Inflammatory macrophage treated with lipopolysaccharide for 1 hour (primary cell): ENCODE data around the gene AGRN.
"Not testable (repeated sequence)": the region's sequence is repeated elsewhere in the genome, so short reads cannot be mapped to it uniquely, and the experiment has no call there.

Experiments used
- DNase-seq, 2 donors: peaks; one replicate each; pipeline ENCODE4 v3.0.0-alpha.2; 2020 to 2022

The AGRN gene

DNA sequence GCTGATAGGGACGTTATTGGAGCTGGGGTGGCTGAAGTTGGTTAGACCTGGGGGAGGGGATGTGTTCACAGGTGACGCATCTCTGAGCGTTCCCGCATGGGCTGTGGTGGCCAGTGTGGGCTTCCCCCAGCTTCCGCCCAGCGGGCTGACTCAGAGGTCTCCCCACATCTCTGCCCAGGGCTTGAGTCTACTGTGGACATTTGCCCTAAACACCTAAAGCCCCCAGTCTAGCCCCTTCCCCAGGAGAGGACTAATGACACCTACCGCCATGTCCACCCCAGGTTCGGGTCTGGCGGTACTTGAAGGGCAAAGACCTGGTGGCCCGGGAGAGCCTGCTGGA, 2.0 kb downstream of the AGRN start:
- peak in 1 of 2 donors; percentile 23 for DNase-seq

DNA sequence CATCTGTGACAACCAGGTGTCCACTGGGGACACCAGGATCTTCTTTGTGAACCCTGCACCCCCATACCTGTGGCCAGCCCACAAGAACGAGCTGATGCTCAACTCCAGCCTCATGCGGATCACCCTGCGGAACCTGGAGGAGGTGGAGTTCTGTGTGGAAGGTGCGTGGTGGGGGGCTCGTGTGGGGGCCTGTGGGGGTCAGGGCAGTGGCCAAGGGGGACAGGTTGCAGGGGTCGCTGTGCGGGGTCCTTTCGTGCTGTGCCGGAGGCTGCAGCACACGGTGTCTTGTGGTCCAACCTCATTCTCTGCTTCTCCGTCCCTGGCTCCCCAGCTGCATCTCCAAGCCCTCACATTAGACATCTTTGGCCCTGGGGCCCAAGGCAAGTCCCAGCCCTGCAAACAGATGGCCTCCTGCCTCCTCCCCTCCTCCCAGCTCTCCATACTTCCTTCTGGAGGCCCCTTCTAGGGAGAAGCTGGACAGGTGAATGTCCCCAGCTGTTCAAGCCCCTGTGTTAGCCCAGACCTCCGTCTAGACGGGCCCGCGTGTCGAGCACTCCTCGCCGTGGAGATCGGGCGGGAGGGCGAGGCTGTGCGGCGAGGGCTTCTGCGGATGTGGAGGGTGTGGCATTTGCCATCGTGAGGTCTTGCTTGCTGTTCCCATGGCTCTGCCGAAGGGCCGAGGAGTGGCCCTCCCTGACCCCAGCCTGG, 2.5 kb downstream of the AGRN start:
- DNase-seq: no peak

DNA sequence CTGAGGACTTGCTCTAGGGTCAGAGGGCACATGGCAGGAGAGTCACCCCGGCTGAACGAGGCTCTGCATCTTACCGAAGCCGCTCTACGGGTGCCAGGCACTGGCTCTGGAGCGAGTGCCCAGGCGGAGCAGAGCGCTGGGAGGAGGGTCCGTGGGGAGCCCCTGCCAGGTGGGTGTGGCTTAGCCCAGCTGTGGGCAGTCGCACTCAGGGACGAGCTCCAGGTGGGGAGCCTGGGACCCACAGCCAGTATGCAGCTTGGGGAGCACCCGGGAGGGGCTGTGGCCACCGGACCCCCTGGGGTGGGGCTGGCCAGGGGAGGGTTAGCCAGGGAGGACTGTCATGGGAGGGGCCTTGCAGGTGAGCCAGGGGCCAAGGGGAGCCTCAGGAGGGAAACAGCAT, 3.8 kb downstream of the AGRN start:
- DNase-seq: no peak

DNA sequence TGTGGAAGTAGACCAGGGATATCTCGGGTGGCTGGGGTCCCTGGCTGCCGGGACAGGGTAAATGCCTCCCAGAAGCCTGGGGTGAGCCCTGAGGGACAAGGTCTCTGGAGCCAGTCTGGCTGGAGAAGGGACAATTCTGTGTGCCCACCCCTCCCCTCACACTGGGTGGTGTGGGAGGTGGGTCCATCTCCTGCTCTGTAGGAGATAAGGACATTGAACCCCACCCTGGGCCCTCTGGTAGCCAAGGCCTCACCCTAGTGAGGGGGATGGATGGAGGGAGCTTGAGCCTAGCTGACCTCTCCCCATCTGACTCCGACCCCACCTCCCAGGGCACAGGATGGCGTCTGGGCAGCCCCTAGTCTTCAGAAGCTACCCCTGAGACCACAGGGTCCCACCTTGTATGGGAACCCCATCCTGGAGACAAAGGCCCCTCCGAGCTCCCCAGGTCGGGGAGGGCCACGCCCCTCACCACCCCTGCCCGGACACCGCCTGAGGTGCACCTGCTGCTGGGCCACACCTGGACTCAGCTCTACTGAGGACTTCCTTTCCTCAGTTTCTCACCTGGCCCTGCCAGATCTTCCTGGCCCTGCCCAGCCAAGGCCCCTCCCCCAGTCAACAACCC, 4.3 kb downstream of the AGRN start:
- DNase-seq: no peak

DNA sequence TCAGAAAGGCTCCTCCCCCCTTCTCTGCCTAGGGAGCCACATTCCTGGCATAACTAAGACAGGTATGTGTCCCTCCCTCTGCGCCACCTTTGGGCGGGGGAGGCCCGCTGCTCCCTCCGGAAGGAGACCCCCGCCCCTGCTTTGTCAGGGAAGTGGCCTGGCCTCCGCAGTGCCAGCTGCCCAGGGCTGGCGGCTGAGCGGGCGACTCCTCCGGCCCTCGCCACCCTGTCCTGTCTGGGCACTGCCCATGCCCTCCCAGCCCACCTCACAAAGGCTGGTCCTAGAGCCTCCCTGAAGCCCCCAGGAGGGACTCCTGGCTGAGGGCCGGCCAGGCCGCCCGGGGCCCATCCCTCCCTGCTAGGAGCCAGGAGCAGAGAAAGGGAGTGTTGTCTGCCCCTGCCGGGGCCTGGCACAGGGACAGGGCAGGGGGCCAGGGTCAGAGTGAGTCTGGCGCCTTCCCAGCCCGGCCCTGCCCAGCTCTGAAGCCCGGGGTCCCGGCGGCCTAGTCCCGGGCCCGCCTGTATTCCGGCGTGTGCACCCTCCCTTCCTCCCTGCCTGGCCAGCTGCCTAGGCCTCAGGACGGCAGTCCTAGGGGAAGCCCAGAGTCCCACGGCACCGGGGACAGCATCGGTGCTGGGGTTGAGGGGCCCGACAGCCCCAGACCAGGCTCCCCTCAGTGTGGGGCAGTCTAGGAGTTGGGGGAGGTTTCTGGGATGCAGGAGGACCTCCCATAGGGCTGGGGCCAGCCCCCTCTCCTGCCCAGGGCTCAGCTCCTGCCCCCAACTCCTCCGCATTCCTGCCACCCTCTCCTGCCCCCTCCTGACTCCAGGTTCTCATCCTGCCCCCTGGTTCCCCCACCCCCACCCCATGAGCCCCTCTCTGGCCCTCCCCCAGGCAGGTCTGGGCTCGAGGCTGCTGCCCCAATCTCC, 5.1 kb downstream of the AGRN start:
- DNase-seq: no peak

DNA sequence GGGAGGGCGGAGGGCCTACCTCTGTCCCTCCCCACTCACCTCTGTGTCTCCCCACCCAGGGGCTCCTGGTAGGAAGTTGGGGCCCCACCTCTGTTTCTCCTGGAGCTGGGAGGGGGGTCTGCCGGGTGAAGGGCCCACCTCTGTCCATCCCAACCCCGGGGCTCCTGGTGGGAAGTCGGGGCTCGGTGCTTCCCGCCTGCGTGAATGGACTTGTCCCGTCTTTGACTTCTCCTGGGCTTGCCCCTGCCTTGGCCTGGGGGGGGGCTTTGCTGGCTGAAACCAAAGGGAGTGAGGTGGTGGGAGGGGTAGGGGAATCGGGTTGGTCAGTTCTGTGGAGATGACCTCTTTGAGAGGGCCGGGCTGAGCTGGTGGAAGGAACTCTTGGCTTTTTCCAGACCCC, 5.8 kb downstream of the AGRN start:
- DNase-seq: no peak

DNA sequence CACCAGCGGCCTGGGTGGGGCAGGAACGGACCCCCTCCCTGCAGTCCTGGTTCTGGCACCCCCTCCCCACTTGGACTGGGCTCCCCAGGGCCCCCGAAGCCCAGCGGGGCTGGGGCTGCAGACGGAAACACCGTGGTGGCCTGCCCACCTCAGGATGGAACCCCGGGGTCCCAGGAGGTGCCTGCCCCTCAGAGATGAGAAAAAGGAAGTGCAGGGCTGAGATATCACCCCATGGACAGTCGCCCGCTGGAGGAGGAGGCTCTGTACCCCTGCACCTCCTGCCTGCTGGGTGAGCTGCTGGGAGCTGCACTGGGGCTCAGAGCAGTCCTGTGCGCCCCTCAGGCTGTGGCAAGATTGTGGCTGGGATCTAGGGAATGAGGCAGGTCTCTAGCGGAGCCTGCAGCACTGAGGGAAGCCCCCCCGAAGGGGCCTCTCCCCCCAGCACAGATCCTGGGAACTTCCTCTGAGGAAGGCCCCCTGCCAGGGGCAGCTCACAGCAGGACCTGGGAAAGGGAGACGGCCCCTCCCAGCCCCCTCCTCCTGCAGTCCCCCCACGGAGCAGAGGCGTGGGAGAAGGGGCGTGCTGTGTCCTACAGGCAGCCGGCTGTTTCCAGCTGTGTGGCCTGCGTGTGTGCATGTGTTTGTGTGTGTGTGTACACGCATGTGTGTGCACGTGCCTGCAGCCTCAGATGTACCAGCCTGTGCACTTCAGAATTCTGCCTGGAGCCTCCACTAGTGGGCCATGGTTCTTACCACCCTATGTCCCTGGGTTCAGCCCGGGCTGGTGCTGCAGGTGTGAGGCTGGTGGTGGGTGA, 6.9 kb downstream of the AGRN start:
- no peak for DNase-seq

DNA sequence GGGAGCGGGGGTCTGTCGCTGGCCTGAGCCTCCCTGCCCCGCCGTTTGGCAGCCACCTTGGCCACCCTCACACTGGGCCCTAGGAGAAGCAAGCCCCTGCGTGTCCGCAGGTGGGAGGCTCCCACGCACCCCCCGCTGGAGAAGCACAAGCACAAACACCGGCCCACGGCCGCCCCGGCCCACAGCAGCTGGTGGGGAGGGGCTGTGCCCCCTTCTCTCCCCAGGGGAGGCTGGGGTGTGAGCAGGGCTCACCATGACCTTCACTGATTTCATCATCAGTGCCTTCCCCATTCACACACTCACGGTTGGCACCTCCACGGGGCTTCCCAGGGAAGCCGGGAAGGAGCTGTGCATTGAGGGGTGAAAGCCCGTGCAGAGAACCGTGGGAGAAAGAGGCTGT, 7.9 kb downstream of the AGRN start:
- no peak for DNase-seq

DNA sequence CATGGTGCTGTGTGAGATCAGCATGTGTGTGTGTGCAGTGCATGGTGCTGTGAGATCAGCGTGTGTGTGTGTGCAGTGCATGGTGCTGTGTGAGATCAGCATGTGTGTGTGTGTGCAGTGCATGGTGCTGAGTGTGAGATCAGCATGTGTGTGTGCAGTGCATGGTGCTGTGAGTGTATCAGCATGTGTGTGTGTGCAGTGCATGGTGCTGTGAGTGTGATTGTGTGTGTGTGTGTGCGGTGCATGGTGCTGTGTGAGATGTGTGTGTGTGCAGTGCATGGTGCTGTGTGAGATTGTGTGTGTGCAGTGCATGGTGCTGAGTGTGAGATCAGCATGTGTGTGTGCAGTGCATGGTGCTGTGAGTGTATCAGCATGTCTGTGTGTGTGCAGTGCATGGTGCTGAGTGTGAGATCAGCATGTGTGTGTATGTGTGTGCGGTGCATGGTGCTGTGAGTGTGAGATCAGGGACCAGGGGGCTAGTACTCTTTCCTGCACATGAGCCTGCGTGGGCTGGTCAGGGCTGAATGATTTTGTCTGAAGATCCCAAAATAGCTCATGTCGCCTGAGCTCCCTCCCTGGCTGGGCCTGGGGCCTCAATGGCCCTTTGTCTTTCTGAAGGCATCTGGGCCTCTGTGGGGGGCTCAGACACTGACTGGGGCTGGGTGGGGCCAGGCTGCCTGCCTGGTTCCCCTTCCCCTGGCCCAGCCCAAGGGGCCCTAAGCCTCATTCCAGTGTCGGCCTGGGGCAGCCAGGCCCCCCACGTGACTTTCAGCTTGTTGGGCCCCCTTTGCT, 11.1 kb downstream of the AGRN start:
- DNase-seq: not testable (repeated sequence)

DNA sequence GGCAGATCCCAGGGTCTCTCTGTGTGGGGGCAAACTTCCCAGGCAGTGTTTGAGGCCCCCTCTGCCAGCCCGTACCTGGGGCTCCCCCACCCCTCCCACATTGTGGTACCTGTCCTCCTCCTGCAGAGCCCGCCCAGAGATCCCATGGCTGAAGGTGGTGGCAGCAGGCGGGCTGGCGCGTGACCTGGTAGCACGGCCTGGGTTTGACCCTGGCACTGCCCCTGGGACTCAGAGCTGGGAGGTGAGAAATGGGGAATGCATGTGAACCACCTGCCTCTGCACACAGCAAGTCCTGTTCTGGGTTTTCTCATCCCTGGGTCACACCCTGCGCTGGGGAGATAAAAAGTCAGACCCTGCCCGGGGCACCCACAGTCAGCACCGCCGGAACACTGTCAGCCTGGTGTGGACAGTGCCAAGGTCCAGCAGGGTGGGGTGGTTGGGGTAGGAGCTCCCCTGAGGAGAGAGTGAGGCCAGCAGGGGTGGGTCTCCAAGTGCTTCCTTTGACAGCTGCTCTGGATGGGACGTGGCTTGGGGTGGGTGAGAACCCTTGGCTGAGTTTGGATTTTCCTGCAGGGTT, 11.8 kb downstream of the AGRN start:
- DNase-seq: no peak

- no peak for DNase-seq
Observed at GRCh38 chr1:1032424-1032823, 12.5 kb downstream of the AGRN start.

- peak; percentile 72 to 88 for DNase-seq
Observed at GRCh38 chr1:1033009-1033587, 13.2 kb downstream of the AGRN start.

- DNase-seq: no peak
Observed at GRCh38 chr1:1033731-1034438, 14.0 kb downstream of the AGRN start.

- DNase-seq: no peak
Observed at GRCh38 chr1:1034439-1034781, 14.5 kb downstream of the AGRN start.

- DNase-seq: no peak
Observed at GRCh38 chr1:1035291-1035943, 15.5 kb downstream of the AGRN start.

DNA sequence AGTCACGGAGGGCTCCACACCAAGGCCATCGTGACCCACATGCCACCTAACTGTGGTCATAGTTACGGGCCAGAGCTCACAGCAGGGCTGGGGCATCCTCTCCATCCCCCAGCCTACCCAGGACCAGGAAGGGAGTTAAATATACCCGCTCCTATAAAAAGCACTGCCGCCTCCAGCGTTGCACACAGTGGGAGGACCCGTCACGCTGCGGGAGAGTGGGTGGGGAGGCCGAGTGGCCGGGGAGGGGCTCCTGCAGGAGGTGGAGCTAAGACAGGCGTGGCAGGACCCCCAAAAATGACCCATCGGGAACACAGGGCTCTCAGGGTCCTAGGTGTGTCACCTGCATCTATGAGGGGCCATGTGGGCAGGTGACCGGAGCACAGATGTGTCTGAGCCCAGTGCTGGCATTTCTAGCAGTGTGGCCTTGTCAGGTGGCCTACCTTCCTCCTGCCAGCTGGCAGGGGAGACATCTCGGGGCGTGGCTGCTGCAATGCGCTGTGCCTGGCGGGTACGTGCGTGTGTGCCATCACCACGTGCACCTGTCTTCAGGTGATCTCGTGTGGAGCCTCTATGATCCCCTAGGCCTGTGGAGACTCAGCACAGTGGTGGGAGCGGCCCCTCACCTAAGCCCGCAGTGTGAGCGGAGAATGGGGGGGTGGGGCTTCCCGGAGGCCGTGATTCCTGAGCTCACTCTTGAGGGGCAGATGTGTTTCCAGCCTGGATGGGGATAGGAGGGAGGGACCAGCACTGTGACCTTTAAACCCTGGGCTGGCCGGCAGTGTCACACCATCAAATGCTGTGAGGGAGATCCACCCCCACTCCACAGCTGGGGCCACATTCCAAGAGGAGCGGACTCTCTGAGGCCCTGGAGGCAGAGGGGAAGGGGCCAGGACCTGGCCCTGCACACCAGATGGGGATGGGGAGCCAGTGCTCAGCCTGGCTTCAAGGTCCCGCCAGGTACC, 17.7 kb downstream of the AGRN start:
- DNase-seq: no peak

DNA sequence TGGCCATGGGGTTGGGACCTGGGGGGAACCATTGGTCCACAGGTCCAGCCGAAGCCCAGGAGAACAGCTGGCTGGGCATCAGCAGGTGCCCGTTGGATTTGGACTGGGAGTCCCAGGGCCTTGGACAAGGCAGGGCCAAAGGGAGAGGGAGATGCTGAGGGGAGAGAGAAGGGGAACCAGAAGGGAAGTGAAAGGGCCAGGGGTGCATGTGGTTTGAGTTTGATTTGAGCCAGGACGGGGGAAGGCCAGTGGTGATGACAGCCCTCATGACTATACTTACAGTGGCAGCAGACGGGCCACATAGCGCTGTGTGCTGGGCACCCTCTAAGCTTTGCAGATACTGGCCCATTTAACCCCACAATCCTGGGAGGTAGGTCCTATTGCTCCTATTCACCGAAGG, 18.8 kb downstream of the AGRN start:
- DNase-seq: peak; percentile 68 to 82

DNA sequence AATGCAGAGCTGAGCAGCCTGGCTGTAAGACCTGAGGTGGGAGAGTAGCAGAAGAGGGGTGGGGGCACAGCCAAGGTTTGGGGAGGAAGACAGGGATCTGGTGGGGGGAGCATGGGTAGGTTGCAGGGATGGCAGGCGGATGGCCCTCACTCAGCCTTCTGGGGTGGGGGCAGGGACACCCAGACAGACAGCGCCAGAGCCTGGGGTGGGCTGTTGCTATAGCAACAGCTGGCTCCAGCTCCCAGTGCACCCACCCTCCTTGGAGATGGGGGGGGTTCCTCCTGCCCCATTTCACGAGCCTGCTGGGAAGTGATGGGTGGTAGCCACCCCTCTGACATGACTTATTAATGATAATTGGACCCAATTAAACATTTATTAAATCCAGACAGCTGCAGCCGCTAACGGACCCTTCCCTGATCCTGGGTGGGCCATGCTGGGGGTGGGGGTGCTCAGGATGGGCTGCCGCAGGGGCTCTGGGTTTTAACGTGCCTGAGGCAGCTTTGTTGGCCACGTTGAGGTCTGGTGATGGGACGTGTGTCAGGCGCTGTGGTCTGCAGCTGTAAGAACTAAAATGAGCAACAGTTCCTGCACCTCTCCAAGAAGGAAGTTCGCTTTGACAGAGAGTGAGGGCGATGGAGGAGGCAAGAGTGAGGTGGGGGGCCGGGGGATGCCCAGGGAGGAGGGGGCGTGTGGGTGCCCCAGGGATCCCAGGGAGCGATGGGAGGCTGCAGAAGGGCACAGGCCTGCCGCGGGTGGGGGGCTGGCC, 19.4 kb downstream of the AGRN start:
- DNase-seq: peak in 1 of 2 donors; percentile 51
